Measurements from ENCODE around the gene ING1. TPM values are rescaled to one million over a fixed set of nuclear protein-coding genes. Genes with fewer than 3 reads are reported as not detected.
"Not testable (repeated sequence)": the region's sequence is repeated elsewhere in the genome, so short reads cannot be mapped to it uniquely, and the experiment has no call there.

Gene ING1
- total RNA-seq, 1 donor from 2014 or later: 7.8 TPM

- DNase-seq (ENCODE audit: missing footprints): peak; percentile 99
- peak; percentile 78 for ATAC-seq
- intact Hi-C loops (cut with DNase I): loop anchor here (2.0 to 10.0 kb wide), 3 partner anchors 96 to 502 kb away; no protein-coding TSS in a partner anchor
Measured at GRCh38 chr13:110712849-110713641, 455 bp upstream of the ING1 start.

DNA sequence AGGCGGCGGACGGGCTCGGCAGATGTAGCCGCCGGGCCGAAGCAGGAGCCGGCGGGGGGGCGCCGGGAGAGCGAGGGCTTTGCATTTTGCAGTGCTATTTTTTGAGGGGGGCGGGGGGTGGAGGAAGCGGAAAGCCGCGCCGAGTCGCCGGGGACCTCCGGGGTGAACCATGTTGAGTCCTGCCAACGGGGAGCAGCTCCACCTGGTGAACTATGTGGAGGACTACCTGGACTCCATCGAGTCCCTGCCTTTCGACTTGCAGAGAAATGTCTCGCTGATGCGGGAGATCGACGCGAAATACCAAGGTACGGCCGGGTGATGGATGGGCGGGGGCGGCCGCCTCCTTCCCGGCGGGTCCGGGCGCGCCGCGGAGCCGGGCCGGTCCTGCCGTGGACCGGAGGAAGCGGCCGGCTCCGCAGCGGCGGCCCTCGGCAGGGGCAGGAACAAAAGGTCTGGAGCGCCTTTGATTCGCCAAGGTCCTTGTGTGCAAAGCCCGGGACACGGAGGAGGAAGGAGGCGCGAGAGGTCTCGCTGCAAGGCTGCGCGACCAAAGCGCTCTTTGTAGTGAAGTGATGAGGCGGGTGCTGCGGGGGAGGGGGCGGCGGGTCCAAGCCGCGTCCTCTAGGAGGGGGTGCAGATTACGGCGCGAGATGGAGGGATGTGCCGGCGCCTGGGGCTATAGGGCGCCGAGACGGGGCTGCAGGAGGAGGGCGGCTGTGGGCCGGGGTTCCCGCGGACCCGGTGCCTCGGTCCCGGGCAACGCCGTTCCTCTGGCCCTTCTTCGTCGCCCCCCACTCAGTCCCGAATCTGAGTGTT lies 689 bp downstream of the ING1 start:
- intact Hi-C loops (cut with DNase I): loop anchor here (2.0 to 10.0 kb wide), 3 partner anchors 97 to 501 kb away; no protein-coding TSS in a partner anchor
- no peak for ATAC-seq
- DNase-seq (ENCODE audit: missing footprints): peak; percentile 75

GRCh38 chr13:110714797-110715394 lies 1.4 kb downstream of the ING1 start:
- intact Hi-C loops (cut with DNase I): loop anchor here (1.0 to 10.0 kb wide), 3 partner anchors 200 to 500 kb away; partner anchors contain the start of gene ANKRD10
- ATAC-seq: no peak

GRCh38 chr13:110715395-110716246 lies 2.1 kb downstream of the ING1 start:
- DNase-seq (ENCODE audit: missing footprints) (peak; percentile 99), ATAC-seq (peak; percentile 78)
- intact Hi-C loops (cut with DNase I): loop anchor here (1.0 to 10.0 kb wide), 4 partner anchors 101 to 499 kb away; partner anchors contain the start of gene ANKRD10

More at GRCh38 chr13:110714797-110715394, 1.4 kb downstream of the ING1 start:
- peak; percentile 84 for DNase-seq (ENCODE audit: missing footprints)

DNA sequence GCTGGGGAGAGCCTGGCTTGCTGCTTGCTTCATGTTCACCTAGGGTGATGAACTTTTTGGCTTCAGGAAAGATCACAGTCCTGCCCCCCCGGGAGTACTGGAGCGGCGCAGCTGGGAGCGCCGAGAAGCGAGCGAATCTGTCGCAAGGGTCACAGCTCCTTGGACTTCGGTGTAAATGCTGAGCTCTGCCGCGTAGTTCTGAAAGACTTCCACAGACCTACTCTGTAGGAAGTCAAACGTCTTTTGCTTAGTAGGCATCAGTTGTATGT lies 2.7 kb downstream of the ING1 start:
- DNase-seq (ENCODE audit: missing footprints) (no peak), ATAC-seq (no peak)
- intact Hi-C loops (cut with DNase I): loop anchor here (2.0 to 10.0 kb wide), 3 partner anchors 101 to 499 kb away; no protein-coding TSS in a partner anchor

DNA sequence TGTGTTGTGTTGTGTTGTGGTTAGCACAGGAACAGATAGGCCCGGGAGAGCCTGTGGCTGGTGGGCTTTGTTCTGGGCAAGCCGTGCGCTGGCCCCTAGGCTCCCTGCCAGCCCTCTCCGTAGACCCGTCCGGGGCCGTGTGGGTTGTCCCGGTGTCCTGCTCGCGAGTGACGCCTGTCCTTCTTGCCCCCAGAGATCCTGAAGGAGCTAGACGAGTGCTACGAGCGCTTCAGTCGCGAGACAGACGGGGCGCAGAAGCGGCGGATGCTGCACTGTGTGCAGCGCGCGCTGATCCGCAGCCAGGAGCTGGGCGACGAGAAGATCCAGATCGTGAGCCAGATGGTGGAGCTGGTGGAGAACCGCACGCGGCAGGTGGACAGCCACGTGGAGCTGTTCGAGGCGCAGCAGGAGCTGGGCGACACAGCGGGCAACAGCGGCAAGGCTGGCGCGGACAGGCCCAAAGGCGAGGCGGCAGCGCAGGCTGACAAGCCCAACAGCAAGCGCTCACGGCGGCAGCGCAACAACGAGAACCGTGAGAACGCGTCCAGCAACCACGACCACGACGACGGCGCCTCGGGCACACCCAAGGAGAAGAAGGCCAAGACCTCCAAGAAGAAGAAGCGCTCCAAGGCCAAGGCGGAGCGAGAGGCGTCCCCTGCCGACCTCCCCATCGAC lies 5.7 kb downstream of the ING1 start:
- intact Hi-C loops (cut with DNase I): loop anchor here (10.0 kb wide), 2 partner anchors 484 to 496 kb away; no protein-coding TSS in a partner anchor

GRCh38 chr13:110722971-110723370 lies 9.5 kb downstream of the ING1 start:
- ATAC-seq (no peak), DNase-seq (ENCODE audit: missing footprints) (no peak)
- intact Hi-C loops (cut with DNase I): no loop called here

More for the DNA sequence above, 5.7 kb downstream of the ING1 start:
- DNase-seq (ENCODE audit: missing footprints) (no peak), ATAC-seq (no peak)

GRCh38 chr13:110723598-110723997 lies 10.1 kb downstream of the ING1 start:
- ATAC-seq: no peak
- intact Hi-C loops (cut with DNase I): no loop called here

DNA sequence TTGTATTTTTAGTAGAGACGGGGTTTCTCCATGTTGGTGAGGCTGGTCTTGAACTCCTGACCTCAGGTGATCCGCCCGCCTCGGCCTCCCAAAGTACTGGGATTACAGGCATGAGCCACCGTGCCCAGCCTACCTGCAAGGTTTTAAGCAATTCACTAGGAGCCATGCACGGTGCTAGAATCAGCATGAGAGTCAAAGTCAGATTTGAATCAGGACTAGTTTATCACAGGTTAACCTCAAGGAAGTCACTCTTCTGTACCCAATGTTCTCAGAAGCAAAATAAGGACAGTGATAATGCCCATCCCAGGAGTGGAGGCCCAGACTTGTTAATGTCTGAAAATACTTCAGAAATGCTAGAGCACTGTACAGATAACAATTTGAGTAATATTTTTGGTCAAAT lies 12.7 kb downstream of the ING1 start:
- DNase-seq (ENCODE audit: missing footprints); intact Hi-C loops (cut with DNase I); ATAC-seq: not testable (repeated sequence)

More at GRCh38 chr13:110723598-110723997, 10.1 kb downstream of the ING1 start:
- no peak for DNase-seq (ENCODE audit: missing footprints)

DNA sequence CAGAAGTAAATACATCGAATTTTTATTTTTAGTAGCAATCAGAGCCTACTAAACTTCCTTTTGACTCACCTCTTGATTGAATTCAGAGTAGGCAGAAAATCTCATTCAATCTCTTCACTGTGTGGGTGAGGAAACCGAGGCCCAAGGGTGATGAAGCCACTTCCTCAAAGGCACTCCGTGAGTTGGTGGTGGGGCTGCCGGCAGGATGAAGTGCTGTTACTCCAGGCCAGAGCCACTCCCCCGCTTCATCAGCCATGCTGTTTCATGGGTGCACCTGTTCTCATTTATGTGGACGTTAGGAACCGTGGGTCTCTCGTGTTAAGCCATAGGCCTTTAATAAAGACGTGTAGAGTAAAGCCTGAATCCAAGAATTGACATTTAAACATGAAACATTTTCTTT lies 13.2 kb downstream of the ING1 start:
- no peak for ATAC-seq
- DNase-seq (ENCODE audit: missing footprints): no peak
- intact Hi-C loops (cut with DNase I): no loop called here

- ATAC-seq (no peak), DNase-seq (ENCODE audit: missing footprints) (no peak)
- intact Hi-C loops (cut with DNase I): no loop called here
Measured at GRCh38 chr13:110731072-110731471, 17.6 kb downstream of the ING1 start.

DNA sequence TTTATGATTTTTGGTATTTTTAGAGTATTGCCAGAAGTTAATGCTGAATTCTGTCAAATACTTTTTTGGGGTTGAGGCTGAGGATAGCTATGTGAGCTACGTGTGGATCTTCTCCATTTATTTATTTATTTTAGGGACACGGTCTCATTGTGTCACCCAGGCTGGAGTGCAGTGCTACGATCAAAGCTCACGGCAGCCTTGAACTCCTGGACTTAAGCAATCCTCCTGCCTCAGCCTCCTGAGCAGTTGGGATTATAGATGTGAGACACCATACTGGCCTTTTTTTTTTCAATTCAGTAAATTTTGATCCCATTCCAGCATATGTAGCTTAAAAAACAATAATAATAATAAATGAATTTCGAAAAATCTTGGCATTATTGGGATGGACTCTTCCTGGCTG lies 21.1 kb downstream of the ING1 start:
- intact Hi-C loops (cut with DNase I): no loop called here
- DNase-seq (ENCODE audit: missing footprints) (no peak), ATAC-seq (no peak)

DNA sequence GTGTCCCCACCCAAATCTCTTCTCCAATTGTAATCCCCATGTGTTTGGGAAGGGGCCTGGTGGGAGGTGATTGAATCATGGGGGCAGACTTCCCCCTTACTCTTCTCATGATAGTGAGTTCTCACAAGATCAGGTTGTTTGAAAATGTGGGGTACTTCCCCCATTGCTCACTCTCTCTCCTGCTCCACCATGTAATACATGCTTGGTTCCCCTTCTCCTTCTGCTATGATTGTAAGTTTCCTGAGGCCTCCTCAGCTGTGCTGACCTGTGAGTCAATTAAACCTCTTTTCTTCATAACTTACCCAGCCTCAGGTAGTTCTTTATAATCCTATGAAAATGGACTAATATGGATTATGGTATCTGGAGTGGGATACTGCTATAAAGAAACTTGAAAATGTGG lies 24.1 kb downstream of the ING1 start:
- DNase-seq (ENCODE audit: missing footprints) (no peak), ATAC-seq (no peak)
- intact Hi-C loops (cut with DNase I): no loop called here

DNA sequence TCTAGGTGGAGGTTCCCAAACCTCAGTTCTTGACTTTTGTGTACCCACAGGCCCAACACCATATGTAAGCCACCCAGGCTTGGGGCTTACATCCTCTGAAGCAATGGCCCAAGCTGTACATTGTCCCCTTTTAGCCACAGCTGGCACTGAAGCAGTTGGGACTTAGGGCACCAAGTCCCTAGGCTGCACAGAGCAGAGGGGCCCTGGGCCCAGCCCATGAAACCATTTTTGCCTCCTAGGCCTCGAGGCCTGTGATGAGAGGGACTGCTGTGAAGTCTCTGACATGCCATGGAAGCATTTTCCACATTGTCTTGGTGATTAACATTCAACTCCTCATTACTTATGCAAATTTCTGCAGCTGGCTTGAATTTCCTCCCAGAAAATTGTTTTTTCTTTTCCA lies 30.2 kb downstream of the ING1 start:
- no peak for ATAC-seq
- intact Hi-C loops (cut with DNase I): no loop called here

GRCh38 chr13:110746438-110746837 lies 32.9 kb downstream of the ING1 start:
- DNase-seq (ENCODE audit: missing footprints) (no peak), ATAC-seq (no peak)
- intact Hi-C loops (cut with DNase I): no loop called here

More for the DNA sequence above, 30.2 kb downstream of the ING1 start:
- no peak for DNase-seq (ENCODE audit: missing footprints)

DNA sequence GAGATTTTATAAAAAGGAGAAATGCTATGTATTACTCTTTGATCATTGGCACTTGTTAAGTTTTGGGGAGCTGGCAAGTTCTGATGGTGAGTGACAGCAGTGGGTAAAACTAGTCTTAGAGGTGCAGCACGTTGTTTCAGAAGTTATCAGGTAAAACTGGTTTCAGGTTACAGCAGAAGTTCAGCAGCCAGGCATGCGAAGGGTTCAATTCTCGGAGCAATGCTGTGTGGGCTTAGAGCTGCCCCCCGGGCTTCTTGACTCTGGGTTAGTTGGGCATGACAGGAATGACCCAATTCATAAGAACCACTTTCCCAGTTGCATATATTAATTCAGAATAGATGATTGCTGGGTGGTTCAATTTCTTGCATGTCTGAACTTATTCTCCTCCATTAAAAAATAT lies 34.8 kb downstream of the ING1 start:
- intact Hi-C loops (cut with DNase I): no loop called here
- ATAC-seq (no peak), DNase-seq (ENCODE audit: missing footprints) (no peak)

DNA sequence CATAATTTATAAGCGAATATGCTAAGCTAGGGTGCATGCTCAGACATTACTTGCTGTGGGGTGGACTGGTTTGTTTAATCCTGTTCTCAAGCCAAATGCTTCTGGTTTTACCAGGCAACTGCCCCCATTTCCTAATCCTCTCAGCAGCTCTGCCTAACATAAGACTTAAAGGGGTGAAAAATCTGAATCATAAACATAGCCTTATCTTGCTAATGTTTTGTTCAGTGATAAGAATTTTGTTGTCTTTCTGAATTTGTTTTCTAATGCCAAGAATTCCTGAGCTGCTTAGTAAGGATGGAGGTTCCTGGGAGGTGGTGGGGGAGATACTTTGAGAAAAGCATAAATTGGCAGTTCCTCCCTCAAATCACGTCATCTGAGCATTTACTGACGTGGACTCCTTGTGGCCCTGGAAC lies 42.7 kb downstream of the ING1 start:
- ATAC-seq (no peak), DNase-seq (ENCODE audit: missing footprints) (no peak)
- intact Hi-C loops (cut with DNase I): no loop called here

GRCh38 chr13:110757296-110757695 lies 43.8 kb downstream of the ING1 start:
- intact Hi-C loops (cut with DNase I): no loop called here
- DNase-seq (ENCODE audit: missing footprints): no peak

More at GRCh38 chr13:110757296-110757695, 43.8 kb downstream of the ING1 start:
- ATAC-seq: no peak
